SKM-1 (cell line): Measurements from ENCODE around the gene AP3B2.
"Not testable (repeated sequence)": the region's sequence is repeated elsewhere in the genome, so short reads cannot be mapped to it uniquely, and the experiment has no call there.

Experiments
- DNase-seq: peaks from one replicate; lab custom pipeline; 2025; ENCODE audit not compliant: unreplicated experiment; lab: John Stamatoyannopoulos, UW

Gene AP3B2

DNA sequence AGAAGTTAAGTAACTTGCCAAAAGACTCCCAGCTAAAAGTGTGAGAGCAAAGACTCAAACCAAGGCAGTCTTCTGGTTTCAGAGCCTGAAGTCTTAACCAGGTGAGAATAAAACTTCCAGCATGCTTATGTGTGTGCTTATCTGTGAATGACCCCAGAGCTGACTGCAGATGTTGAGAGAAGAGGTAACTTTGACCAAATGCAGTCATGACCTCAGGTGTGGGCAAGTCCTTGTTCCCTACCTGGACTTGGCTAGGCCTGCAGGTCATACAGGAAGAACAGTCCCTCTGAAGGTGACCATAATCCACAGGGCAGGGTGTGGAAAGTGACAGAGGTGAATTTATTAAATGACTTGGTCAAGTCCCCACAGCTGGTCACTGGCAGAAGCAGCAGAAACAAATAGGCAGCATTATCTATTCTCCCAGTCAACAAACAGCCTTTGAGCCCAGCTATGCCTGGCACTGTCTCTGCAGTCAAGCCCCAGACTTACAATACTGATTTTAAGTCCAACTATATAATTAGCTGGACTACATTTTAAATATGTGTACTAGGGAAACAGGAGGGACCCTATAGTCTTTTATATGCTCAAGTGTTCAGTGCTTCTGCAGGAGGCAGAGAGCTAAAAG is 59.5 kb downstream of the AP3B2 start:
- no peak for DNase-seq

DNA sequence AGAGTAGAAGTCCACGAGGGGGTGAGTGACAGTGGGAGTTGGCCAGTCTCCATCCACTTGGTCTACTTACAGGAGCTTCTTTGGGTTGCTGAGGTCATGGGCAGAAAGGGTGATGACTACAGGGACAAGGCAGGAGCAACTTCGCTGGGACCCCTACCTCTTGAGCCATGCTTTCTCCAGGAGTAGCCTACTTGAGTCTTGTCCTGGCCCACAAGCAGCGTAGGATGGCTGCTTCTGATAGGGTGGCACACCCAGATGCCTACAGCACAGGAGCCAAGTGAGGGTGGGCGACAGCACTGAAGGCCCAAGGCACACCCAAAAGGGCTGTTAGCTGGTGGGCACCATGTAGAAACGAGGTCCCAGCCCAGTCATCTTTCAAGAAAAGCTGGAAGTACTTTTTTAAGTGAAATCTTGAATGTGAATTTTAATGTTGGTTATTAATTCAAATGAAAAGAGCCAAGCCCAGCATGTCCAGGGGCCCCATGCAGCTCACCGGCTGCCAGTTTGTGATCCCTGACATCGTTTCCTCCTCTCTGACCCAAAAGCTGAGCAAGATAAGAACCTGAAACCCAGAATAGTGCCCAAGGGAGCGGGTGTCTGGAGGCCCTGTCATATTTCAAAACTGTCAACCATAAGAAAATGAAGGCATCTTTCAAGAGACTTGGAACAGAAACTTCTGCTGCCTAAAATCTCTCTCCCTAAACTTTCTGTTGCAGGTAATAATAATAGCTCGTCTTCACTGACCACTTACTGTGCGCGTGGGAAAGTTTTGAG is 60.3 kb downstream of the AP3B2 start:
- no peak for DNase-seq

- no peak for DNase-seq
Observed at GRCh38 chr15:82648257-82649103, 61.2 kb downstream of the AP3B2 start.

DNA sequence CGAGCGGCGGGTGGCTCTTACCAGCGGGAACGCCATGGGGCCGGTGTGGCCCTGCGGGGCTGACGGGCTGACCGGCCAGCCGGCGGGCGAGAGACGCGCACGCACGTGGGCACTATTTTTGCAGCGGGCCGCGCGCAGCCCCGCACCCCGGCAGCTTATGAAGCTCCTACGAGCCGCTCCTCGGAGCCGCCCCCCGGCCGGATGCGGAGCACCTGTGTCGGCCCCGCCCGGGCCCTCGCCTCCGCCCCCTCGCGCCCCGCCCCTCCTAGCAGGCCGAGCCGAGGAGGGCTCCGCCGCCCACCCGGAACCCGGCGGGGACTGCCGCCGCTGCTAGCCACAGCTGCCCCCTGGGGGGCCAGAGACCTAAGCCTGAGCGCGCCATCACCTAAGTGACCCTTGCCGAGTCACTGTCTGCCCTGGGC is 61.8 kb downstream of the AP3B2 start:
- no peak for DNase-seq

- DNase-seq = no peak
Observed at GRCh38 chr15:82647045-82647834, 62.4 kb downstream of the AP3B2 start, which contains the start of gene CPEB1. TSS of gene CPEB1 (minus strand) at chr15:82647363. CDS start at chr15:82628459, 18,904 bp downstream.

DNA sequence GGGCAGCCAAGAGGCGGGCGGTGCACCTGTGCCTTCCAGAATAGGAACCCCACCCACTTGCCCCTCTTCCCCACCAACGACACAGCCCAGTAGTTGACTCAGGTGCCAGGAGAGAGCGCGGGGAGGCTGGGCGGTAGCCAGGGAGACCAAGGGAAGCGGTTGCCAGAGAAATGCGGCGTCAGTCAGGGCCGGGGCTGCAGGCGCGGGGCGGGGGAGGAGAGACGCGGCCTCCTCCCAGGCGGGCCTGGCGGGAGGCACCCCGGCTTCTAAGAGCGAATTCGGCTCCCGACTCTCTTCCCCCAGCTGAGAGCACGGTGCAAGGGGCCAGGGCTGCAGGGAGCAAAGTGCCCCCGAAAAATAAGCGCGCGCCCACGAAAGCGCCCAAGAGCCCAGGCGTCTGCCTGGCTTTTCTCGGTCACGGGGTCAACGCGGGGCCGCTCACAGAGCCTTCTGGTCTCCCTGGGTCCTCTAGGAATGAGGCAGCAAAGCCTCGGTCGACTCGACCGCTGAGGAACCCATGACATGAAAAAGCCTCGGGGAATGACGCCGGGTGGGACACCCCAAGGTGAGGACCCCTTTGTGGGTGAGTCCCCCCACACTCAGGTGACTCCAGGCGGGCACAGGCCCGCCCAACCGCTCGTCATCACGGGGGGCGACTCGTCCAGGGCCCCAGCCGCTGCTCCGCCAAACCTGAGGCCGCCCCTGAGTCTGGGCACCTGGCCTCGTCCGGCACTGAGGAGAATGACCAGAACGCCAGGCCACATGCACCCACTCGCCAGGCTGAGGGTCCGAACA is 63.2 kb downstream of the AP3B2 start:
- no peak for DNase-seq

DNA sequence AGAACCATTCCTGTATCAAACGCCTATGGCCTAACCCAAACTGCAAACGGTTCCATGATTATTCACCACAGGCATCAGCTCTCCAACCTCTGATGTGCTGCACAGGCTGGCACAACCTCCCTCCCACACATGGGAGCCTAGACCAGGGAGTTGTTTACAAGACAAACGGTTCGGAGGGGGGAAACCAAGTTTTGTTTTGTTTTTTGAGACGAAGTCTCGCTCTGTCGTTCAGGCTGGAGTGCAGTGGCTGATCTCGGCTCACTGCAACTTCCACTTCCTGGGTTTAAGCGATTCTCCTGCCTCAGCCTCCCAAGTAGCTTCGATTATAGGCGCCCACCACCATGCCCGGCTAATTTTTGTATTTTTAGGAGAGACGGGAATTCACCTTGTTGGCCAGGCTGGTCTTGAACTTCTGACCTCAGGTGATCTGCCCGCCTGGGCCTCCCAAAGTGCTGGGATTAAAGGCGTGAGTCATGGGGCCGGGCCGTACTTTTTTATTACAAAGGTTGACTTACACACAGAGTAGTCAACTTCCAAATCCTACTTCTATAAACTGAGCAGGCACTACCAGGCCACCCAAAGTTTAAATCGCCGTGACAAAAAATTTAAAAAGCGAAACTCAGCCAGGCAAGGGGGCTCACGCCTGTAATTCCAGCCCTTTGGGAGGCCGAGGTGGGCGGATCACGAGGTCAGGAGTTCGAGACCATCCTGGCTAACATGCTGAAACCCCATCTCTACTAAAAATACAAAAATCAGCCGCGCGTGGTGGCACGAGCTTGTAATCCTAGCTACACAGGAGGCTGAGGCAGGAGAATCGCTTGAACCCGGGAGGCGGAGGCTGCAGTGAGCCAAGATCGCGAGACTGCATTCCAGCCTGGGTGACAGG is 64.5 kb downstream of the AP3B2 start:
- DNase-seq = not testable (repeated sequence)

- no peak for DNase-seq
Observed at GRCh38 chr15:82643992-82644391, 65.7 kb downstream of the AP3B2 start.

GRCh38 chr15:82642656-82643055 is 67.0 kb downstream of the AP3B2 start:
- no peak for DNase-seq

DNA sequence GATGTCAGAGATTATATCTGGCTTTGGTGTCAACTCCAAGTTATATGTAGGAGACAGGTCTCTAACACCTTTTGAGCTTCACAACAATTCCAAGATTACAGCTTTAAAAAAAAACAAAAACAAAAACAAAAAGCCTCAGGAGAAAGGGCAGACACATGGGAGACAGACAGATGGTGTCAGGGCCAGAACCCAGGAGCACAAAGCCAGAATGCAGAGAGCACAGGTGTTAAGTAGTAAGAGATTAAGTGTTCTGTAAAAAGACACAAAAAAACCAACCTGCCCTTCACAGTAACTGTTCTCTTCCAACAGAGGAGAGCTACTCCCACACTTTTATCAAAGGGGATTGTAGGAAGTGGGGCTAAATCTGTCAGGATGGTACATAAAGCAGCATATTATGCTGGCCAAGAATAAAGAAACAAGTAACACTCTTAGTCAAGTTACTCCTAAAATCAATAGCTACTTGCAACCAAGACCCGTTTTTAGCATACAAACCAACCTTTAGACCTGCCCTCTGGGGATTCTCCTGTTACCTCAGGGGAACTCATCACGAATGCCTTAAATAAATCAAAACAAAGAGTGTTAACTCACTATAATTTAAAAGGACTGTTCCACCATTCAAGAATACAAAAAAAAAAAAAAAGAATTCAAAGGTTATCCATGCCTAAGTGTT is 68.4 kb downstream of the AP3B2 start:
- no peak for DNase-seq

- no peak for DNase-seq
Observed at GRCh38 chr15:82640672-82641071, 69.0 kb downstream of the AP3B2 start.

GRCh38 chr15:82635798-82636197 is 73.9 kb downstream of the AP3B2 start:
- DNase-seq = no peak

- no peak for DNase-seq
Observed at GRCh38 chr15:82630033-82630432, 79.6 kb downstream of the AP3B2 start.

DNA sequence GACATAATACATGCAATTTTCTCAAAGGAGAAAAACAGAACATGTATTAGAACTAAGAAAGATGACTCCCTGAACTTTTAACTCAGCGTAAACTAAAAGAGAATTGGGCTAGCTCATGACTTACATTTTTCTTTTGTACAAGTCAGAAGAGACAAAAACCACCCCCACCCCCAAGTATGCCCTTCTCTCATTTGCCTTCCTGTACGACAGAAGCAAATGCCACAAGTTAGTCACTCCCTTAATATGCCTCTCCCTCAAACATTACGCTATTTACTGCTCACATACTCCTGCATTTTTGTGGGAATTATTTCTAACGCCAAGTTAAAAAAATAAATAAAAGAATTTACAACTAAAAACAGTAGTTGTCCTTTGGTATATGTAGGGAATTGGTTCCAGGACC is 84.5 kb downstream of the AP3B2 start:
- no peak for DNase-seq

DNA sequence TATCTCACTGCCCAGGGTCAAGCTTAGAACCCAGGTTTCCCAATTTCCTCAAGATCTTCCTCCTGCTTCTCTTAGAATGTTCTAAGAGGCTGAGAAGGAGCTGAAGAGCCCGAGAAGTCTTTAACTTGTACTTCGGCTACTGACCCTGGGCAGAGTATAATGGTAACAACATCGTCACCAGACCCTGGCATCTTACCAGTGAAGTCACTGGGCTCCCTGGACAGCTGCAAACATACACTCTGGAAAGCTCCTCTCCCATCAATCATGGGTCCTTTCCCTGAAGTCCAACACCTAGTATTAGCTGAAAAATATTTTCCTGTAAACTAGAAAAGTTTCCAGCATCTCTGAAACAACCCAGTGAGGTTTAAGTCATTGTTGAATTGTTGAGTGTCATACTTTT is 85.2 kb downstream of the AP3B2 start:
- DNase-seq = no peak

- no peak for DNase-seq
Observed at GRCh38 chr15:82624008-82624407, 85.7 kb downstream of the AP3B2 start.

DNA sequence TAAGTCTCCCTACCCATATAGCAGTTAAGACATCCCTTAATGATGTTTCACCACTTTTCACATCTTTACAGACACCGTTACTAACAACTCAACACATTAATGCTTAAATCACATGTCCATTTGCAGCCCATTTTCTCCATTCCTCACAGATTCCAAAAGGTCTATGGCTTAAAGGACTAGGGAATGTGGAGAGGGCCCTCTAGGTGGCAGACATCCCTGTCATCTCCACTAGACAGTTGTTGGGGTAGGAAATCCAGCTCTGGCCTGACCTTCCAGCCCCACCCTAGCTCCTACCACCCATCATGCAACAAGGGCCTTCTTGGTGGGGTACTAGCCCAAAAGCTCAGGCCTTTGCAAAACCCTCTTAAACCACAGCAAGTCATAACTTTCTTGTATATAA is 87.7 kb downstream of the AP3B2 start:
- no peak for DNase-seq

- no peak for DNase-seq
Observed at GRCh38 chr15:82613747-82614146, 95.9 kb downstream of the AP3B2 start.

DNA sequence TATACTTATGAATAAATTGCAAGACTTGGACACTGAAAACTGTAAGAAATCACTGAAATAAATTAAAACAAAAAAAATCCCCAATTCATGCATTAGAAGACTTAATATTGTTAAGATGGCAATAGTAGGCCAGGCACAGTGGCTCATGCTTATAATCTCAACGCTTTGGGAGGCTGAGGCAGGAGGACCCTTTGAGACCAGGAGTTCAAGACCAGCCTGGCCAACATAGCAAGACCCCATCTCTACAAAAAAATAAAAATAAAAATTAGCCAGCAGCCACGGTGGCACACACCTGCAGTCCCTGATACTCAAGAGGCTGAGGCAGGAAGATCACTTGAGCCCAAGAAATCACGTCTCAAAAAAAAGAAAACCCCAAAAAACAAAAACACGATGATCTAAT is 98.3 kb downstream of the AP3B2 start:
- no peak for DNase-seq
